ENCODE data around the gene PCNX3. TPM values are rescaled to one million over a fixed set of nuclear protein-coding genes. Genes with fewer than 3 reads are reported as not detected.
A peak's percentile ranks its signal among the peaks of the same experiment; 100 is the strongest.

PCNX3 gene
- total RNA-seq (10 to 100 TPM in 1 of 4 donors, 1 to 10 TPM in 3; 8.9 to 10.8 (median 9.7) TPM), polyA plus RNA-seq (10 to 100 TPM in 2 of 3 donors, 1 to 10 TPM in 1; 6.5 to 15.5 (median 11.4) TPM)
- long read RNA-seq, donor 1, partial matches to known transcripts: 1 of 1 reads
- long read RNA-seq, donor 1, other reads (novel, unspliced or antisense): 0 of 1 reads
- long read RNA-seq, donor 2, partial matches to known transcripts: 6 of 12 reads
- long read RNA-seq, donor 2, other reads (novel, unspliced or antisense): 5 of 12 reads

DNA sequence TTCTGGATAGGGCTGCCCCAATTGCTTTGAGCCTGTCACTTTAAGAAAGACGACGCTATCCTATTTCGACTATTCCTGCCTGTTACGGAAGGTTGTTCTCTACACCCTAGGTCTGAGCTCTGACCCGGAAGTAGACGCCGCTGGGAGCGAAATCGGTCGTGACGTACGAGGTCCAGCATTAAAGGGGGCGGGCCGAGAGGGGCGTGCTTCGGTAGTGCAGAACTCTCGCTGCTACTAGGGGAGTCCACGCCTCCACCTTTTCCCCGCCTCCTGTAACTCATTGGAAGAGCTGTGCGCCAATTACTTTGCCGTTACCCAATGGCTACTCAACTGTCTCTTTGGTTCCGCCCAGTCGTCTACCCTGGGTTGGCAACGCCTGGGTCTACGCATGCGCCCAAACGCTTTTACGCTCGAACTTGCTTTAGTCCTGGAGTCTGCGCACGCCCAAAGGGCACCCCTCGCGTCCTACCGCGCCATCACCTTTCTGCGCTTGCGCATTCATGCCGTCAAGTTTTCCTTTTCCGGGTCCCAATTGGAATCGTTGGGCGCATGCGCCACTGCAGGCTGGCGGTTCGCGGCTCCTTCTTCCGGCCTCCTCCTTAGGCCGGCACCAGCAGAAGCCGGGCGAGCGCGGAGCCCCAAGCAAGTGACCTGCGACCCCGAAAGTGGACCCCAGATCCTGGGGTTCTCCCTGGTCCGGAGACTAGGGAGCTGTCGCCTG, at the start of gene PCNX3:
Gene PCNX3, plus strand, starts transcription at position 548 of the 721 bp plus-strand sequence. CDS start 536 bp downstream, outside the sequence.
- intact Hi-C loops (cut with DNase I): loop anchor here in 1 of 2 donors (5.0 kb wide), 1 partner anchor 97 kb away; the partner anchor contains the start of gene KAT5
- WGBS, 3 donors: 0% methylated on average over 52 to 55 of the region's 55 CpGs
- peaks cover 0 to 43% of the 10 kb centered on the region in 2 donors for H3K36me3 ChIP-seq (ENCODE audit: insufficient read depth in 1 of 2, low read depth in 1 of 2)
- H3K27me3 ChIP-seq (ENCODE audit: insufficient read depth in 3 of 3, low read length in 2 of 3): no peaks in the 10 kb centered on the region
- ATAC-seq (peak; percentile 85 to 88 (median 85)), DNase-seq (peak; percentile 100)
- H3K9me3 ChIP-seq: no peaks in the 10 kb centered on the region
- H3K4me1 ChIP-seq: peaks cover 35% of the 10 kb centered on the region
- TF ChIP-seq, protein P1, sequence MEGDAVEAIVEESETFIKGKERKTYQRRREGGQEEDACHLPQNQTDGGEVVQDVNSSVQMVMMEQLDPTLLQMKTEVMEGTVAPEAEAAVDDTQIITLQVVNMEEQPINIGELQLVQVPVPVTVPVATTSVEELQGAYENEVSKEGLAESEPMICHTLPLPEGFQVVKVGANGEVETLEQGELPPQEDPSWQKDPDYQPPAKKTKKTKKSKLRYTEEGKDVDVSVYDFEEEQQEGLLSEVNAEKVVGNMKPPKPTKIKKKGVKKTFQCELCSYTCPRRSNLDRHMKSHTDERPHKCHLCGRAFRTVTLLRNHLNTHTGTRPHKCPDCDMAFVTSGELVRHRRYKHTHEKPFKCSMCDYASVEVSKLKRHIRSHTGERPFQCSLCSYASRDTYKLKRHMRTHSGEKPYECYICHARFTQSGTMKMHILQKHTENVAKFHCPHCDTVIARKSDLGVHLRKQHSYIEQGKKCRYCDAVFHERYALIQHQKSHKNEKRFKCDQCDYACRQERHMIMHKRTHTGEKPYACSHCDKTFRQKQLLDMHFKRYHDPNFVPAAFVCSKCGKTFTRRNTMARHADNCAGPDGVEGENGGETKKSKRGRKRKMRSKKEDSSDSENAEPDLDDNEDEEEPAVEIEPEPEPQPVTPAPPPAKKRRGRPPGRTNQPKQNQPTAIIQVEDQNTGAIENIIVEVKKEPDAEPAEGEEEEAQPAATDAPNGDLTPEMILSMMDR (IDR thresholded peaks at IDR 0.05): no peak
- peak within 1 kb of the TSS; percentile 89 for H3K27ac ChIP-seq
- peak within 1 kb of the TSS; percentile 97 for H3K4me3 ChIP-seq

DNA sequence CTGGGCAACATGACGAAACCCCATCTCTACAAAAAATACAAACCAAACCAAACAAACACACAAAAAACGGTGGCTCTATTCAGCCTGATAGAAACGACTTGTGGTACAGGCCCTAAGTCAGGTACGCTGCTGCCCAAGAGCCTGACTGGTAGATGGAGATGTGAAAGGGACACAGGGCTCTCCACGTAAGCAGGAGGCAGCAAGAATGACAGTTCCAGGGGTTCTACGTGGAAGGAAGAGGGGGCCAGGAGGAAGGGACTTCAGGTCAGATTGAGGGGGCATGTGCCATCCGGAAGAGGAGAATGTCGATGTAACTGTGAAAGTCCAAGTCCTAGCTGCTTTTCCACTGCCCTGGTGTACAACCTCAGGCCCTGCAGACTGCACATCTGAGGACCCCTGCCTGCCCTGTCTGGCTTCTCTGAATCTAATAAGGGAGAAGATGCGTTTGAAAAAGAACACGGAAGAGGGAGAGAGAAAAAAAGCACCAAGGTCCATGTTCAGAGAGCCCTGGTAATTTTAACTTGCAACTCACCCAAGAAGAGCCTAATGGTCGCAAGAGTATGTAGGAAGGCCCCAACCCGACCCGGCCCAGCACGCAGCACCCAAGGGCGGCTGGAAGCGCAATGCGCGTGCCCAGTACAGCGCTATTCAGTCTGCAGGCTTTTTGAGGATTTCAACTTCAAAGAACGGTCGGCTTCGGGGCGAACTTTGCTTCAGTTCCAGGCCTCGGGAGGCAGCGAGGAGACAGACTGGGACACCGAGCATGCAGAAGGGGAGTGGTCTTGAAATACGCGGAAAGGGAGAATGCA, 46.2 kb upstream of the PCNX3 start:
- 7 to 12% (median 8%) methylated on average over 28 of the region's 28 CpGs for WGBS, 3 donors
- Histone ChIP-seq H3K27me3 (ENCODE audit: insufficient read depth in 3 of 3, low read length in 2 of 3) (no peaks in the 10 kb centered on the region), H3K27ac (peak overlapping the region; percentile 98), H3K4me1 (peaks cover 42% of the 10 kb centered on the region), H3K4me3 (peak overlapping the region; percentile 99), H3K36me3 (ENCODE audit: insufficient read depth in 1 of 2, low read depth in 1 of 2) (peaks cover 0 to 12% of the 10 kb centered on the region in 2 donors), H3K9me3 (no peaks in the 10 kb centered on the region)
- intact Hi-C loops (cut with DNase I): no loop called here
- ATAC-seq (peak in 2 of 4 donors; percentile 1 to 8), DNase-seq (peak in 1 of 2 donors; percentile 66)
- TF ChIP-seq, protein P1 (IDR thresholded peaks at IDR 0.05): no peak

DNA sequence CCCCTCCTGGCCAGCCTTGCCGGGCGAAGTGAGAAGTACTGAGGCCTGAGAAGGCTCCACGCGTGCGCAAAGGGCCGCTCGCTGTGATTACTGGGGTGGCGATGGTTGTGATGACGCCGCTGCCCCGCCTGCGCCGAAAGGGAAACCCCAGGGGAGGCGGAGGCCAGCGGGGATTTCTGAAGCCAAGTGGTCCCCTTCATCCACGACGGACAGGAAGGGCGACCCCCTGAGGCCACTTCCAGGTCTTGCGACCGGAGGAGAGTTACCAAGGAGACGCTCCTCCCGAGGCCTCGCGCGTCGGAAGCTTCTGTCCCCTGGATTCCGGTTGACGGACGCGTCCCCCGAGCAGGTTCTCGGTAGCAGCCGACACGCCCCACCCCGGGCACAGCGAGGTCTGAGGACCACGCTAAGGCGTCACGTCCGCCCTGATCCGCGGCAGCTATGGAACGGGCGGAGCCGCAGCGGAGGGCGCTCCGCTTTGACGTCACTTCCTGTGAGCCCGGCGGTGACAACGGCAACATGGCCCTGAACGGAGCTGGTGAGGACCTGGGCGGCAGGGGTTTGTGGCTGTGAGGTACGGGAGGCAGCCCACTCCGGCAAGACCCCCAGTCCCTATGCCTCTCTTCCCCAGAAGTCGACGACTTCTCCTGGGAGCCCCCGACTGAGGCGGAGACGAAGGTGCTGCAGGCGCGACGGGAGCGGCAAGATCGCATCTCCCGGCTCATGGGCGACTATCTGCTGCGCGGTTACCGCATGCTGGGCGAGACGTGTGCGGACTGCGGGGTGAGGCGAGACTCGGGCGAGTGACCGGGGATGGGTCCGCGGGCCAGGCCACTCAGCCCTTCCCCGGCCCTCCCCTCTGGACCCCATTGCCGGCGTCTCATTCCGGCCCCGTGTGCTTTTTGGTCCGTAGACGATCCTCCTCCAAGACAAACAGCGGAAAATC, 45.3 kb upstream of the PCNX3 start, which contains the start of gene ZNRD2:
Gene ZNRD2, plus strand, starts transcription at position 505 of the 946 bp plus-strand sequence. Its CDS starts 15 bp downstream, at position 520.
- peaks cover 0 to 12% of the 10 kb centered on the region in 2 donors for H3K36me3 ChIP-seq (ENCODE audit: insufficient read depth in 1 of 2, low read depth in 1 of 2)
- DNase-seq (peak; percentile 99 to 100), ATAC-seq (peak; percentile 82 to 85 (median 84))
- TF ChIP-seq, protein P1 (IDR thresholded peaks at IDR 0.05): peak; percentile 49
- intact Hi-C loops (cut with DNase I): loop anchor here (5.0 kb wide), 2 partner anchors 37 to 42 kb away; partner anchors contain the start of gene MAP3K11 (in 1 of the 2)
- no peaks in the 10 kb centered on the region for H3K9me3 ChIP-seq
- H3K4me1 ChIP-seq: peaks cover 49% of the 10 kb centered on the region
- peak within 1 kb of the TSS; percentile 99 for H3K4me3 ChIP-seq
- 0% methylated on average over 75 to 89 of the region's 89 CpGs for WGBS, 3 donors
- H3K27ac ChIP-seq: peak within 1 kb of the TSS; percentile 98
- H3K27me3 ChIP-seq (ENCODE audit: insufficient read depth in 3 of 3, low read length in 2 of 3): no peaks in the 10 kb centered on the region

Data from psoas muscle (tissue), 8 donors.